GM10847 (cell line): ENCODE results near the gene TSEN54.

Experiments
- POLR2A ChIP-seq: IDR thresholded peaks from 2 replicates; pipeline ENCODE4 v1.6.1; 2011; ENCODE audit not compliant: insufficient read length; ENCODE audit errors: extremely low read depth

TSEN54 gene

GRCh38 chr17:75486151-75486550 lies 30.2 kb upstream of the TSEN54 start:
- no peak for TF ChIP-seq POLR2A

- TF ChIP-seq POLR2A, result no peak
These were observed 29.4 kb upstream of the TSEN54 start for GRCh38 chr17:75486951-75487350.

DNA sequence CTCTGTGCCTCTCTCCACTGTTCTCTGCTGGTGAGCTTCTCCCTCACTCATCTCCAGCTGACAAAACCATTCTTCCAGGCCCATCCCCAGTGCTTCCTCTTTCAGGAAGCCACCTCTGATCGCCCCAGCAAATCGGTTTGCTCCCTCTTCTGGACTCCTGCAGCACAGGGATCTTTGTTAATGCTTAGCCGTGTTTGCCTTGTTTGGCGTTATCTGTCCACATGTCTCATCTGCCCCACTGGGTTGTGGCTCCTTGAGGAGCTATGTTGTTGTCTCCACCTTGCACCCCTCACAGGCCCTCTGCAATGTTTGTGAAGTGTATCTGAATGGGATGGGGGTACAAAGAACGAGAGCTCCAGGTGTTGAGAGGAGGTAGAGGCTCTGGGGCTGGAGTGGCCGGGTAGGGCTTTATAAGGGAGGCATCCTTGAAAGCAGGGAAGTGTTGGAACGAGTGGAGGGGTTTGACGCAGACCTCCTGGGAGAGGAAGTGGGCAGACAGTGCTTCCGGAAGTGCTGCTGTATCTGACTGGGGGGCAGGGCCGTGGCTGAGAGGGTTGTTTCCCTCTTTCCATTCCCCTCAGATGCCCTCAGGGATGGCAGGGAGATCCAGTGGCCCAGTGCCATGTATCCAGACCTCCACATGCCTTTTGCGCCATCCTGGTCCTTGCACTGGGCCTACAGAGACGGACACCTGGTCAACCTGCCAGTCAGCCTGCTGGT lies 28.8 kb upstream of the TSEN54 start:
- no peak for TF ChIP-seq POLR2A

DNA sequence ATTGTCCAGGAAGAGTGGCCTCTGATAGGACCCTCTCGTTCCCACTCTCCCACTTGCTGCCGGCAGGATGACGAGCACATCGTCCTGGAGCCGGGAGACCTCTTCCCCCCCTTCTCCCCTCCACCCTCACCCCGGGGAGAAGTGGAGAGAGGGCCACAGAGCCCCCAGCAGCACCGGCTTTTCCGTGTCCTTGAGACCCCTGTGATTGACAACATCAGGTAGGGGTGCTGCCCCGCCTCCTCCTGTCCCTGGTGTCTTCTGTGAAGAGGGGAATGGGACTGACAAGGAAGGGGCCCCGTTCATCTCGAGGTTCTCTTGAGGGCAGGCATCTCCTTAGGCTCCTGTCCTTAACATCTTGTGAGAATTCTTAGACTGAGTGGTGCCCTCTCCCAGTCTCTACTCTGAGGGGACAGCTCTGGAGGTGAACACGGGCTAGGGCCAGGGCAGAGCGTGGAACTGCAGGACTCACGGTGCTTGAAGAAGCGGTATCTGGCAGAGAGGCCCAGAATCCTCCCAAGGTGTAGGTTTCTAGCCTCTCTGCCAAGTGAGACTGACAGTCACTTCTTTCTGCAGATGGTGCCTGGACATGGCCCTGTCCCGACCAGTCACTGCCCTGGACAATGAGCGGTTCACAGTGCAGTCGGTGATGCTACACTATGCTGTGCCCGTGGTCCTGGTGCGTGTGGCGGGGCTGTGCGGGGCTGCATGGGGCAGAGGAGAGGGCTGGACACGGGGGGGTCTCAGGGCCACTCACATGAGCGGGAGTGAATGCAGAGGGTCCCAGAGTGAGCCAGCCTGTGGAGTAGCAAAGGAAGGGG lies 27.4 kb upstream of the TSEN54 start:
- no peak for TF ChIP-seq POLR2A

GRCh38 chr17:75489511-75489955 lies 26.8 kb upstream of the TSEN54 start:
- no peak for TF ChIP-seq POLR2A

GRCh38 chr17:75490173-75490743 lies 26.1 kb upstream of the TSEN54 start:
- no peak for TF ChIP-seq POLR2A

GRCh38 chr17:75490953-75491649 lies 25.2 kb upstream of the TSEN54 start:
- no peak for TF ChIP-seq POLR2A

GRCh38 chr17:75491680-75492079 lies 24.6 kb upstream of the TSEN54 start:
- TF ChIP-seq POLR2A, result no peak

DNA sequence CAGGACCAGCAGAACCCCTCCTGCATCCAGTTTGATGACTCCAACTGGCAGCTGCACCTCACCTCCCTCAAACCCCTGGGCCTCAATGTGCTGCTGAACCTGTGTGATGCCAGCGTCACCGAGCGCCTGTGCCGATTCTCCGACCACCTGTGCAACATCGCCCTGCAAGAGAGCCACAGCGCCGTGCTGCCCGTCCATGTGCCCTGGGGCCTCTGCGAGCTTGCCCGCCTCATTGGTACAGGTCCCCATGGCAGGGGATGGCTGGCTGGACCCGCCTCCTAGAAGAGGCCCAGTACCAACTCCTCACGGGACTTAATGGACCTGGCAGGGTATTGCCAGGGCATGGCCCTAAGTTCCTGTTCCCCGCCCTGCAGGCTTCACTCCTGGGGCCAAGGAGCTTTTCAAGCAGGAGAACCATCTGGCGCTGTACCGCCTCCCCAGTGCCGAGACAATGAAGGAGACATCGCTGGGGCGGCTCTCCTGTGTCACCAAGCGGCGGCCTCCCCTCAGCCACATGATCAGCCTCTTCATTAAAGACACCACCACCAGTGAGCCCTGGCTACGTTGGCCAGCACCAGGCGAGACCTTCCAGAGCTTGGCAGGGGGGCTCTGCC lies 23.7 kb upstream of the TSEN54 start:
- TF ChIP-seq POLR2A, result no peak

DNA sequence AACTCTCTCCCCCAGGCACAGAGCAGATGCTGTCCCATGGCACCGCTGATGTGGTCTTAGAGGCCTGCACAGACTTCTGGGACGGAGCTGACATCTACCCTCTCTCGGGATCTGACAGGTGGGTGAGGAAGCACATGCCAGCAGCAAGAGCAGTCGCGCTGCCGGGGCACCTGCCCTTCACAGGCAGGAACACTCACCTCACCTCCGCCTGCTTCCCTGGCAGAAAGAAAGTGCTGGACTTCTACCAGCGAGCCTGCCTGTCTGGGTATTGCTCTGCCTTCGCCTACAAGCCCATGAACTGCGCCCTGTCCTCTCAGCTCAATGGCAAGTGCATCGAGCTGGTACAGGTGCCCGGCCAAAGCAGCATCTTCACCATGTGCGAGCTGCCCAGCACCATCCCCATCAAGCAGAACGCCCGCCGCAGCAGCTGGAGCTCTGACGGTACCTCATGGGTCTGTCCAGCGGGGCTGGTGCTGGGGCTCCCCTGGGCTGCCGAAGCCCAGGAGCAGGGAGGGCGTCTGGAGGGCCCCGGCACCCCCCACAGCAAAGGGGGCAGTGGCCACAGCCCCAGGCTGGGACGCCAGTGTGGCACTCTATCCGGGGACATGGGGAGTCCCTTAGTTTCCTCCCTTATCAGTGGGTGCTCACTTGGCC lies 22.7 kb upstream of the TSEN54 start:
- TF ChIP-seq POLR2A, result no peak

DNA sequence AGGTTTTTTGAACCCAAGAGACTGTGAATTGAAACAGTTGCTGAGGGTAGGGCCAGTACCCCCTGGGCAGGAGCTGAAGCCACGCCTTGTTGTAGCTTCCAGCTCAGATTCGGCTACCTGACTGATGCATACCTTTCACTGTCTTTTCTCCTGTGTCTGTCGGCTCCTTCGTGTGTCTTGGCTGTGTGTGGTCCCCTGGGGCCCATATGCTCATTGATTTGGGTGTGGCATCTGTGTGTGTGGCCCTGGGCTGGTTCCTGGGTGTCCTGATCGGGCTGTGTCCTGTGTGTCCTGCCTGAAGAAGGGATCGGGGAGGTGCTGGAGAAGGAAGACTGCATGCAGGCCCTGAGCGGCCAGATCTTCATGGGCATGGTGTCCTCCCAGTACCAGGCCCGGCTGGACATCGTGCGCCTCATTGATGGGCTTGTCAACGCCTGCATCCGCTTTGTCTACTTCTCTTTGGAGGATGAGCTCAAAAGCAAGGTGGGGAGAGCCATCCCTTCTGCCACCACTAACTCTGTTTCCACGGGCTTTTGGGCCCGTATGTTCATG lies 21.9 kb upstream of the TSEN54 start:
- TF ChIP-seq POLR2A, result no peak

DNA sequence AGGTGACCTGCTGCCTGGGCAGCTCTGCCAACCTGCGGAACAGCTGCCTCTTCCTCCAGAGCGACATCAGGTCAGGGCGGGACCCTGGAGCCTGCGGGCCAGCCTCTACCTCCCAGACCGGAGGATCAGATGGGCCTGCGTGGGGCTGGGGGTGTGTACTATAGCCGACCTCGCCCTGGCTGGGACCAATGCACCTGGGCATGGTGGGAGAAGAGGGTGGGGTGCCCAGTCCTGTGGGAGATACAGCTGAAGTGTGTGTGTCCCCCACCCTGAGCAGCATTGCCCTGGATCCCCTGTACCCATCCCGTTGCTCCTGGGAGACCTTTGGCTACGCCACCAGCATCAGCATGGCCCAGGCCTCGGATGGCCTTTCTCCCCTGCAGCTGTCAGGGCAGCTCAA lies 20.3 kb upstream of the TSEN54 start:
- TF ChIP-seq POLR2A, result no peak

- TF ChIP-seq POLR2A, result no peak
These were observed 18.1 kb upstream of the TSEN54 start for GRCh38 chr17:75498039-75498725.
